ENCODE measurements around the gene PLB1.

The PLB1 gene

GRCh38 chr2:28447943-28448792 is 47.7 kb upstream of the PLB1 start:
- TF ChIP-seq ZBTB7A (IDR thresholded peaks at IDR 0.05; ENCODE audit: low read depth) (no peak), EP300 (IDR thresholded peaks at IDR 0.05; ENCODE audit: borderline replicate concordance) (no peak), YY1 (IDR thresholded peaks at IDR 0.05; ENCODE audit: low read depth) (no peak), CEBPB (IDR thresholded peaks at IDR 0.05) (no peak), TEAD4 (IDR thresholded peaks at IDR 0.05) (no peak), REST (IDR thresholded peaks at IDR 0.05; ENCODE audit: low read depth) (no peak), EGR1 (IDR thresholded peaks at IDR 0.05) (no peak), RAD21 (IDR thresholded peaks at IDR 0.05; ENCODE audit: low read depth) (no peak), TCF12 (IDR thresholded peaks at IDR 0.05; ENCODE audit: low read depth) (no peak), MAX (IDR thresholded peaks at IDR 0.05) (no peak), TAF1 (IDR thresholded peaks at IDR 0.05; ENCODE audit: low read depth) (no peak), FOXM1 (IDR thresholded peaks at IDR 0.05; ENCODE audit: borderline replicate concordance, low read depth) (no peak), CREB1 (IDR thresholded peaks at IDR 0.05; ENCODE audit: low read depth) (no peak), NFIC (IDR thresholded peaks at IDR 0.05) (no peak)
- TF ChIP-seq, protein P1, sequence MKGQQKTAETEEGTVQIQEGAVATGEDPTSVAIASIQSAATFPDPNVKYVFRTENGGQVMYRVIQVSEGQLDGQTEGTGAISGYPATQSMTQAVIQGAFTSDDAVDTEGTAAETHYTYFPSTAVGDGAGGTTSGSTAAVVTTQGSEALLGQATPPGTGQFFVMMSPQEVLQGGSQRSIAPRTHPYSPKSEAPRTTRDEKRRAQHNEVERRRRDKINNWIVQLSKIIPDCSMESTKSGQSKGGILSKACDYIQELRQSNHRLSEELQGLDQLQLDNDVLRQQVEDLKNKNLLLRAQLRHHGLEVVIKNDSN (IDR thresholded peaks at IDR 0.05), result no peak

- TF ChIP-seq REST (IDR thresholded peaks at IDR 0.05; ENCODE audit: low read depth) (no peak), FOXM1 (IDR thresholded peaks at IDR 0.05; ENCODE audit: borderline replicate concordance, low read depth) (no peak)
Observed at GRCh38 chr2:28448793-28449100, 47.1 kb upstream of the PLB1 start.

DNA sequence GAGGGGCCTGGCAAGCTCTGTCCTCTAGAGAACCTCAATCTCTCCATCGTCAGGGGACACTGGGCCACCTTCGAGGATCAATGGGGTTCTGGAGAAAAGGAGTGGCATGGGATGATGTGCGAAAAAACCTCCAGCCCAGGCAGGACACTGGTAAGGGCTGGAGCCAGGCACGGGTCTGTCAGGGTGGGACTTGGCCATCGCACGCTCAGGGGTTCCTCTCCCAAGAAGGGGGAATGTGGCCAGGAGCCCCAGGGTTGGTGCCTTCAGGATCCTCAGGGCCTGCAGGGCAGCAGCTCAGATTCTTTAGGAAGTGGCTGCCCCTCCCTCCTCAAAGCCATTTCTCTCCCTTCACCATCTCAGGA is 46.8 kb upstream of the PLB1 start:
- TF ChIP-seq RAD21 (IDR thresholded peaks at IDR 0.05; ENCODE audit: low read depth) (no peak), YY1 (IDR thresholded peaks at IDR 0.05; ENCODE audit: low read depth) (no peak)

DNA sequence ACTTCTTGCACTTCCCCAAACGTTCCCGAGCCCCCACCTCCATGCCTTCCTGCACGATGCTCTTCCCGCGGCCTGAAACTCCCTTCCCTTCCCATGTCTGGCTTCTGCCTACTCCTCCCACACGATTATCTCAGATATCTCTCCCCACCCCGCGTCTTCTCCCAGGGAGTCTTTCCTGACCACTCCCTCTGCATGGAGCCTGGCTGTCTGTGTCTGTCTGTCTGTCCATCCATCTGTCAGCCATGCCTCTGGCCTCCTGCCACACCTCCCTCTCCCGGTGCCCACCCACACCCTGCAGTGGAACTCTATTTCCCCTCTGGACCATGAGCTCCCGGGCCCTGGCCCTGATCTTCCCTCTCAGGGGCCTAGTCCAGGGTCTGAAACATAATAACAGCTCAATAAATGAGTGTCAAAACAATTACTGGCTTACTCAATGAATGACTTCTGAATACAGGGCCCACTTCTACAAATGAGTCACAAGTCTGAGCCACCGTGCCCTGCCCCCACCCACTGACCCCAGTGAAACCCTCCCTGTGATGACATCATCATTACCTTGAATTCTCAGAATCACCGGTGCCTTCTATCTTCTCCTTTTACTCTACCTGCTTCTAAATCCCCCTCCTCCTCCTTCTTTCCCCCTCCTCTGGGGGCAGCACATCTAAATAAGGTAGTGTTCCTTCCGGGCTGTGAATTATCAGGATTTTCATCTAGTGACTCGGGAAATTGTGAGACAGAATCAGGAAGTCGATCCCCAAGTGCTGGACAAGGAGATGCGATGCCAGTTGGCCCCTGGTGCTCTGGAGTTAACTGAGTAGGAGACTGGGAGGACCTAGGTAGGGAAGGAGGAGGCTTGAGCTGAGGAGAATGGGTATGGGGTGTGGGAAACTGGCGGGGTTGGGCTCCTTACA is 46.1 kb upstream of the PLB1 start:
- TF ChIP-seq ZBTB7A (IDR thresholded peaks at IDR 0.05; ENCODE audit: low read depth) (no peak), CREB1 (IDR thresholded peaks at IDR 0.05; ENCODE audit: low read depth) (no peak), TAF1 (IDR thresholded peaks at IDR 0.05; ENCODE audit: low read depth) (no peak), RAD21 (IDR thresholded peaks at IDR 0.05; ENCODE audit: low read depth) (no peak), NFIC (IDR thresholded peaks at IDR 0.05) (no peak), EP300 (IDR thresholded peaks at IDR 0.05; ENCODE audit: borderline replicate concordance) (no peak), REST (IDR thresholded peaks at IDR 0.05; ENCODE audit: low read depth) (no peak), FOXM1 (IDR thresholded peaks at IDR 0.05; ENCODE audit: borderline replicate concordance, low read depth) (no peak), EGR1 (IDR thresholded peaks at IDR 0.05) (no peak), MAX (IDR thresholded peaks at IDR 0.05) (no peak), TCF12 (IDR thresholded peaks at IDR 0.05; ENCODE audit: low read depth) (no peak), TEAD4 (IDR thresholded peaks at IDR 0.05) (no peak), YY1 (IDR thresholded peaks at IDR 0.05; ENCODE audit: low read depth) (no peak), CEBPB (IDR thresholded peaks at IDR 0.05) (no peak)
- TF ChIP-seq, protein P1 (IDR thresholded peaks at IDR 0.05), result no peak
